NCI-H524 (cell line): ENCODE measurements around the gene CPEB4.

Source experiments
- DNase-seq, 2 experiments: peaks; one replicate each; lab custom pipeline; 2025; lab: John Stamatoyannopoulos, UW

Gene CPEB4

GRCh38 chr5:173884402-173885053 is 3.6 kb upstream of the CPEB4 start:
- no peak for DNase-seq

- no peak for DNase-seq
These were observed 3.1 kb upstream of the CPEB4 start for GRCh38 chr5:173885054-173885443.

GRCh38 chr5:173885475-173886010 is 2.6 kb upstream of the CPEB4 start:
- DNase-seq: no peak

- no peak for DNase-seq
These were observed 2.0 kb upstream of the CPEB4 start for GRCh38 chr5:173886150-173886549.

- no peak for DNase-seq
These were observed 453 bp downstream of the CPEB4 start for GRCh38 chr5:173888473-173889131.

- peak in 1 of 2 experiments; percentile 40 for DNase-seq
These were observed 2.2 kb downstream of the CPEB4 start for GRCh38 chr5:173890195-173890991.

GRCh38 chr5:173891308-173892116 is 3.4 kb downstream of the CPEB4 start:
- DNase-seq: no peak

GRCh38 chr5:173893192-173893561 is 5.0 kb downstream of the CPEB4 start:
- DNase-seq: no peak

GRCh38 chr5:173895401-173896165 is 7.4 kb downstream of the CPEB4 start:
- DNase-seq: no peak

GRCh38 chr5:173896631-173897030 is 8.5 kb downstream of the CPEB4 start:
- no peak for DNase-seq

- DNase-seq: no peak
These were observed 13.6 kb downstream of the CPEB4 start for GRCh38 chr5:173901705-173902104.

GRCh38 chr5:173902334-173902733 is 14.2 kb downstream of the CPEB4 start:
- DNase-seq: no peak

GRCh38 chr5:173902743-173903142 is 14.6 kb downstream of the CPEB4 start:
- DNase-seq: no peak

- DNase-seq: no peak
These were observed 15.4 kb downstream of the CPEB4 start for GRCh38 chr5:173903396-173904140.

- DNase-seq: no peak
These were observed 16.0 kb downstream of the CPEB4 start for GRCh38 chr5:173904151-173904550.

- DNase-seq: no peak
These were observed 19.1 kb downstream of the CPEB4 start for GRCh38 chr5:173907284-173907683.

GRCh38 chr5:173907686-173908371 is 19.7 kb downstream of the CPEB4 start:
- DNase-seq: no peak

- no peak for DNase-seq
These were observed 21.1 kb downstream of the CPEB4 start for GRCh38 chr5:173909199-173909598.

GRCh38 chr5:173910215-173910614 is 22.1 kb downstream of the CPEB4 start:
- no peak for DNase-seq

- no peak for DNase-seq
These were observed 23.5 kb downstream of the CPEB4 start for GRCh38 chr5:173911623-173912022.
